HG02623 (cell line): ENCODE results near the gene MFGE8.

Experiments
- ATAC-seq: cut with Tn5 transposase; IDR thresholded peaks from one replicate; pipeline ENCODE4 v1.9.1; 2021; ENCODE audit warnings: moderate library complexity; ENCODE audit not compliant: unreplicated experiment

MFGE8 gene

GRCh38 chr15:88920186-88920891 is 7.2 kb upstream of the MFGE8 start:
- no peak for ATAC-seq

- peak; percentile 71 for ATAC-seq
Measured at GRCh38 chr15:88918738-88919137, 5.6 kb upstream of the MFGE8 start.

- ATAC-seq: no peak
Measured at GRCh38 chr15:88917760-88918159, 4.6 kb upstream of the MFGE8 start.

GRCh38 chr15:88915354-88915753 is 2.2 kb upstream of the MFGE8 start:
- no peak for ATAC-seq

GRCh38 chr15:88913850-88914169 is 631 bp upstream of the MFGE8 start:
- no peak for ATAC-seq

- no peak for ATAC-seq
Measured at GRCh38 chr15:88912500-88912921, 668 bp downstream of the MFGE8 start.

- no peak for ATAC-seq
Measured at GRCh38 chr15:88911766-88912118, 1.4 kb downstream of the MFGE8 start.

GRCh38 chr15:88909956-88910831 is 3.0 kb downstream of the MFGE8 start:
- ATAC-seq: no peak

GRCh38 chr15:88908697-88909621 is 4.2 kb downstream of the MFGE8 start:
- no peak for ATAC-seq

GRCh38 chr15:88908123-88908522 is 5.1 kb downstream of the MFGE8 start:
- ATAC-seq: no peak

GRCh38 chr15:88907111-88907510 is 6.1 kb downstream of the MFGE8 start:
- no peak for ATAC-seq

- no peak for ATAC-seq
Measured at GRCh38 chr15:88906551-88906950, 6.6 kb downstream of the MFGE8 start.

GRCh38 chr15:88906130-88906529 is 7.0 kb downstream of the MFGE8 start:
- ATAC-seq: no peak

GRCh38 chr15:88905576-88905975 is 7.6 kb downstream of the MFGE8 start:
- ATAC-seq: no peak

GRCh38 chr15:88904624-88905327 is 8.4 kb downstream of the MFGE8 start:
- ATAC-seq: peak; percentile 83

GRCh38 chr15:88904257-88904623 is 8.9 kb downstream of the MFGE8 start:
- ATAC-seq: no peak

- no peak for ATAC-seq
Measured at GRCh38 chr15:88902846-88903245, 10.3 kb downstream of the MFGE8 start.

- ATAC-seq: no peak
Measured at GRCh38 chr15:88902221-88902835, 10.9 kb downstream of the MFGE8 start.

GRCh38 chr15:88901508-88902220 is 11.5 kb downstream of the MFGE8 start:
- no peak for ATAC-seq

- no peak for ATAC-seq
Measured at GRCh38 chr15:88900982-88901418, 12.2 kb downstream of the MFGE8 start.
